H1 (cell line): Measurements from ENCODE around the gene FOXL3.

Source experiments
- CEBPB ChIP-seq: IDR thresholded peaks from 2 replicates; pipeline ENCODE4 v1.6.1; 2012; ENCODE audit warnings: low read depth, low read length
- EP300 ChIP-seq, 2 experiments: IDR thresholded peaks; 1 replicate in 1 of 2; 2 replicates in 1 of 2; pipeline ENCODE4 v1.6.1; 2011 to 2012; ENCODE audit warnings: low read depth in 2 of 2, low read length in 2 of 2, mild to moderate bottlenecking in 2 of 2, borderline replicate concordance in 1 of 2, inconsistent platforms in 1 of 2, moderate library complexity in 1 of 2
- NRF1 ChIP-seq: IDR thresholded peaks from 2 replicates; pipeline ENCODE4 v1.6.1; 2011; ENCODE audit warnings: mild to moderate bottlenecking, low read depth, low read length, improper control_type of control experiment
- SUZ12 ChIP-seq: fragments of 200-600 bp; sonication (generic); IDR thresholded peaks from 2 replicates; pipeline ENCODE4 v1.6.1; 2012; ENCODE audit warnings: mild to moderate bottlenecking, inconsistent platforms, low read length, moderate library complexity, mixed read lengths
- TF ChIP-seq, protein P1 (sequence below), 3 experiments: IDR thresholded peaks; 1 replicate in 2 of 3; 2 replicates in 1 of 3; pipeline versions ENCODE4 v1.5.1 to v1.6.1; 2011; ENCODE audit warnings: low read length in 3 of 3, mild to moderate bottlenecking in 3 of 3, inconsistent platforms in 2 of 3, low read depth in 1 of 3, moderate library complexity in 1 of 3; ENCODE audit not compliant: insufficient read depth in 1 of 3; ENCODE audit errors: control extremely low read depth in 1 of 3

DNA sequence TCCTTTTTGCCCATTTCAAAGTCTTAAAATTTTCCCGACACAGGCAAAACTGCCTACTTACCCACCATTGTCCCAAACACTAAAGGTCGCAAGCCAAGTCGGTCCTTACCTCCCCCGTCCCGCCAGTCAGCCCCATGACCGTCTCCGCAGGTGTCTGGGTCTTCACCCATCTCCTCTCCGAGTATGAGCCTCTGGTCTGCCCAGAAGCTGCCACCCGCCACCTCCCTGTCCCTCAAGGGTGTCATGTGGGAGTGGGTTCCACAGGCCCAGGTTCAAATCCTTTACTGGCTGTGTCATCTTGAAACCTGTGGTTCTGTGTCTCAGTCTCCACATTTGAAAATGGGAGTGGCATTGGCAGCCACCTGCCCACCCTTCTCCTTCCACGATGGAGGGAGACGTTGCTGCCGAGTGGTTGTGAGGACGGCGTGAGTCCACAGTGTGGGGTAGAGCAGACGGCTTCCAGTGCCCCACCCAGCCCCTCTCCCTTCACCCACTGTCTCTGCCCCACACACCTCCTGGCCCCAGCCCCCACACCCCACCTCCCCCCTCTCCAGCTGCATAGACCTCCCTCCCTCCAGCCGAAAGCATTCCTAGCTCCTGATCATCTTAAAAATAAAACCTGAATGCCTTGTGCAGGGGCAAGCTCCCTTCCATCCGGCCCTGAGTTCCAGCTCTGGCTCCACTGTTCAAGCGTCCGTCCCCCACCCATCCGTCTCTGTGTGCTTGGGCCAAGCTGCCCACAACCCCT lies 35.3 kb downstream of the FOXL3 start:
- TF ChIP-seq NRF1 (no peak), EP300 (IDR thresholded peaks at IDR 0.05; ENCODE audit: borderline replicate concordance in 1 of 2, low read depth in 2 of 2, low read length in 2 of 2) (no peak), SUZ12 (no peak), CEBPB (no peak)
- TF ChIP-seq, protein P1, sequence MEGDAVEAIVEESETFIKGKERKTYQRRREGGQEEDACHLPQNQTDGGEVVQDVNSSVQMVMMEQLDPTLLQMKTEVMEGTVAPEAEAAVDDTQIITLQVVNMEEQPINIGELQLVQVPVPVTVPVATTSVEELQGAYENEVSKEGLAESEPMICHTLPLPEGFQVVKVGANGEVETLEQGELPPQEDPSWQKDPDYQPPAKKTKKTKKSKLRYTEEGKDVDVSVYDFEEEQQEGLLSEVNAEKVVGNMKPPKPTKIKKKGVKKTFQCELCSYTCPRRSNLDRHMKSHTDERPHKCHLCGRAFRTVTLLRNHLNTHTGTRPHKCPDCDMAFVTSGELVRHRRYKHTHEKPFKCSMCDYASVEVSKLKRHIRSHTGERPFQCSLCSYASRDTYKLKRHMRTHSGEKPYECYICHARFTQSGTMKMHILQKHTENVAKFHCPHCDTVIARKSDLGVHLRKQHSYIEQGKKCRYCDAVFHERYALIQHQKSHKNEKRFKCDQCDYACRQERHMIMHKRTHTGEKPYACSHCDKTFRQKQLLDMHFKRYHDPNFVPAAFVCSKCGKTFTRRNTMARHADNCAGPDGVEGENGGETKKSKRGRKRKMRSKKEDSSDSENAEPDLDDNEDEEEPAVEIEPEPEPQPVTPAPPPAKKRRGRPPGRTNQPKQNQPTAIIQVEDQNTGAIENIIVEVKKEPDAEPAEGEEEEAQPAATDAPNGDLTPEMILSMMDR (IDR thresholded peaks at IDR 0.05; ENCODE audit: control extremely low read depth in 1 of 3, insufficient read depth in 1 of 3, low read depth in 1 of 3, low read length in 3 of 3): no peak
